Neural crest cell (in vitro differentiated cells): ENCODE results near the gene OR11A1. TPM values are rescaled to one million over a fixed set of nuclear protein-coding genes. Genes with fewer than 3 reads are reported as not detected.

Experiments used
- DNase-seq: peaks from one replicate; pipeline ENCODE4 v3.0.0; 2021; ENCODE audit warnings: low read depth, mixed read lengths, low spot score
- H3K27ac Mint-ChIP-seq: one replicate; pipeline ENCODE4 v1.8.0; 2021; ENCODE audit warnings: mild to moderate bottlenecking, mixed read lengths; ENCODE audit not compliant: unreplicated experiment
- H3K27me3 Mint-ChIP-seq: 2 replicates; pipeline ENCODE4 v1.8.0; 2021; ENCODE audit warnings: low read depth, mild to moderate bottlenecking, mixed read lengths
- H3K36me3 Mint-ChIP-seq: 2 replicates; pipeline ENCODE4 v1.8.0; 2021; ENCODE audit warnings: low read depth, mild to moderate bottlenecking, mixed read lengths
- H3K4me1 Mint-ChIP-seq: 2 replicates; pipeline ENCODE4 v1.8.0; 2021; ENCODE audit warnings: mixed read lengths
- H3K4me3 Mint-ChIP-seq: one replicate; pipeline ENCODE4 v1.8.0; 2021; ENCODE audit warnings: mild to moderate bottlenecking, mixed read lengths
- H3K9me3 Mint-ChIP-seq: 2 replicates; pipeline ENCODE4 v1.8.0; 2021; ENCODE audit warnings: mixed read lengths
- total RNA-seq: library from RNA; stranded (reverse); gene quantifications from 2 replicates; pipeline ENCODE4 v1.2.1, GENCODE V29; 2021
- TF ChIP-seq, protein P1 (sequence below): fragments of 200-600 bp; sonication (generic); conservative IDR thresholded peaks from 2 replicates; pipeline ENCODE4 v1.5.0; 2021; ENCODE audit warnings: antibody characterized with exemption, mild to moderate bottlenecking

The OR11A1 gene
- total RNA-seq, 1 donor from 2014 or later = not detected

GRCh38 chr6:29488874-29489273 lies 32.0 kb upstream of the OR11A1 start:
- Mint-ChIP-seq H3K4me1 (no peaks in the 10 kb centered on the region), H3K36me3 (no peaks in the 10 kb centered on the region), H3K9me3 (peaks cover 3% of the 10 kb centered on the region), H3K27ac (no peak overlapping the region), H3K4me3 (no peak overlapping the region), H3K27me3 (no peaks in the 10 kb centered on the region)
- no peak for DNase-seq
- TF ChIP-seq, protein P1, sequence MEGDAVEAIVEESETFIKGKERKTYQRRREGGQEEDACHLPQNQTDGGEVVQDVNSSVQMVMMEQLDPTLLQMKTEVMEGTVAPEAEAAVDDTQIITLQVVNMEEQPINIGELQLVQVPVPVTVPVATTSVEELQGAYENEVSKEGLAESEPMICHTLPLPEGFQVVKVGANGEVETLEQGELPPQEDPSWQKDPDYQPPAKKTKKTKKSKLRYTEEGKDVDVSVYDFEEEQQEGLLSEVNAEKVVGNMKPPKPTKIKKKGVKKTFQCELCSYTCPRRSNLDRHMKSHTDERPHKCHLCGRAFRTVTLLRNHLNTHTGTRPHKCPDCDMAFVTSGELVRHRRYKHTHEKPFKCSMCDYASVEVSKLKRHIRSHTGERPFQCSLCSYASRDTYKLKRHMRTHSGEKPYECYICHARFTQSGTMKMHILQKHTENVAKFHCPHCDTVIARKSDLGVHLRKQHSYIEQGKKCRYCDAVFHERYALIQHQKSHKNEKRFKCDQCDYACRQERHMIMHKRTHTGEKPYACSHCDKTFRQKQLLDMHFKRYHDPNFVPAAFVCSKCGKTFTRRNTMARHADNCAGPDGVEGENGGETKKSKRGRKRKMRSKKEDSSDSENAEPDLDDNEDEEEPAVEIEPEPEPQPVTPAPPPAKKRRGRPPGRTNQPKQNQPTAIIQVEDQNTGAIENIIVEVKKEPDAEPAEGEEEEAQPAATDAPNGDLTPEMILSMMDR = no peak

- Mint-ChIP-seq H3K36me3 (no peaks in the 10 kb centered on the region), H3K27me3 (no peaks in the 10 kb centered on the region)
- DNase-seq = no peak
These were observed 30.8 kb upstream of the OR11A1 start, which contains the start of gene MAS1L for GRCh38 chr6:29487660-29488059. Gene MAS1L (minus strand): TSS chr6:29487956. CDS start chr6:29487902, 54 bp downstream.

DNA sequence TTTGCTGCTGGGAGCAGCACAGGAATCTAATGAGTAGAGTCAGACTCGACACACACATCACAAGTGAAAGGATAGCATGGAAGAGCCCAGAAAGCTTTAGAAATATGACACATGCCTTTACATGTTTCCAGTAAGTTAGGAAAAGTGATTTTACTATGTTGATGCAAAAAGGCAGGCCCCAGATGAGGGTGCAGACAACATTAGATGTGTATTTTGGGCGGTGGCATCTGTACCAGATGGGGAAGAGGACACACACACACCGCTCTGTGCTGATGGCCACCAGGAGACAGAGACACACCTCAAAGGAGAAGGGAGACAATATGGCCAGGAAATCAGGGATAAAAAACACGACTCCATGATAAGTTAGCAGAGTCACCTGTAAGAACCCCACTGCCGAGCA lies 30.3 kb upstream of the OR11A1 start:
- TF ChIP-seq, protein P1 = no peak
- peaks cover 9% of the 10 kb centered on the region for H3K9me3 Mint-ChIP-seq
- no peaks in the 10 kb centered on the region for H3K27me3 Mint-ChIP-seq
- no peaks in the 10 kb centered on the region for H3K4me1 Mint-ChIP-seq
- no peak overlapping the region for H3K4me3 Mint-ChIP-seq
- H3K36me3 Mint-ChIP-seq = no peaks in the 10 kb centered on the region
- no peak overlapping the region for H3K27ac Mint-ChIP-seq
- DNase-seq = no peak

More at GRCh38 chr6:29487660-29488059, 30.8 kb upstream of the OR11A1 start, which contains the start of gene MAS1L:
- Mint-ChIP-seq H3K4me3 (no peak within 1 kb of the TSS), H3K9me3 (peaks cover 4% of the 10 kb centered on the region), H3K4me1 (no peaks in the 10 kb centered on the region), H3K27ac (no peak within 1 kb of the TSS)
- TF ChIP-seq, protein P1 = no peak

- H3K27me3 Mint-ChIP-seq = no peaks in the 10 kb centered on the region
- TF ChIP-seq, protein P1 = no peak
- H3K27ac Mint-ChIP-seq = no peak overlapping the region
- DNase-seq = no peak
- no peaks in the 10 kb centered on the region for H3K4me1 Mint-ChIP-seq
- H3K36me3 Mint-ChIP-seq = no peaks in the 10 kb centered on the region
- H3K4me3 Mint-ChIP-seq = no peak overlapping the region
- peaks cover 10% of the 10 kb centered on the region for H3K9me3 Mint-ChIP-seq
These were observed 29.7 kb upstream of the OR11A1 start for GRCh38 chr6:29486577-29486976.

GRCh38 chr6:29483735-29484134 lies 26.9 kb upstream of the OR11A1 start:
- Mint-ChIP-seq H3K27me3 (no peaks in the 10 kb centered on the region), H3K9me3 (peaks cover 8% of the 10 kb centered on the region), H3K4me1 (no peaks in the 10 kb centered on the region), H3K4me3 (no peak overlapping the region), H3K27ac (no peak overlapping the region), H3K36me3 (no peaks in the 10 kb centered on the region)
- no peak for DNase-seq
- TF ChIP-seq, protein P1 = no peak
